HepG2 (cell line): ENCODE measurements around the gene AHCYL1. TPM values are rescaled to one million over a fixed set of nuclear protein-coding genes. Genes with fewer than 3 reads are reported as not detected.

ENCODE experiments used
- ATRX ChIP-seq: sonication (generic); formaldehyde crosslinking; IDR thresholded peaks from 2 replicates; pipeline ENCODE4 v1.4.0; 2020; ENCODE audit warnings: missing genetic modification reagents, borderline replicate concordance
- BRD4 ChIP-seq: sonication (generic); formaldehyde crosslinking; IDR thresholded peaks from 2 replicates; pipeline ENCODE4 v1.4.0; 2020; ENCODE audit warnings: missing genetic modification reagents
- CBX5 ChIP-seq: sonication (generic); formaldehyde crosslinking; IDR thresholded peaks from 2 replicates; pipeline ENCODE4 v1.4.0; 2020; ENCODE audit warnings: missing genetic modification reagents, borderline replicate concordance
- CEBPB ChIP-seq: IDR thresholded peaks from 2 replicates; pipeline ENCODE4 v1.6.1; 2011; ENCODE audit warnings: low read depth, low read length, improper control_type of control experiment, borderline replicate concordance
- HMG20A ChIP-seq: IDR thresholded peaks from 2 replicates; pipeline ENCODE4 v1.6.1; 2016; ENCODE audit warnings: borderline replicate concordance
- KLF12 ChIP-seq: sonication (generic); formaldehyde crosslinking; IDR thresholded peaks from 2 replicates; pipeline ENCODE4 v1.4.0; 2020; ENCODE audit warnings: missing genetic modification reagents, borderline replicate concordance
- MED1 ChIP-seq: sonication (generic); formaldehyde crosslinking; IDR thresholded peaks from 2 replicates; pipeline ENCODE4 v1.4.0; 2020; ENCODE audit warnings: missing genetic modification reagents
- MLLT10 ChIP-seq: sonication (generic); formaldehyde crosslinking; IDR thresholded peaks from 2 replicates; pipeline ENCODE4 v1.4.0; 2020; ENCODE audit warnings: missing genetic modification reagents
- NFE2 ChIP-seq: sonication (generic); formaldehyde crosslinking; IDR thresholded peaks from 2 replicates; pipeline ENCODE4 v1.4.0; 2020; ENCODE audit warnings: missing genetic modification reagents
- POGZ ChIP-seq: sonication (generic); formaldehyde crosslinking; IDR thresholded peaks from 2 replicates; pipeline ENCODE4 v1.4.0; 2020; ENCODE audit warnings: mild to moderate bottlenecking, missing genetic modification reagents
- SIX1 ChIP-seq: sonication (generic); formaldehyde crosslinking; IDR thresholded peaks from 2 replicates; pipeline ENCODE4 v1.4.0; 2020; ENCODE audit warnings: missing genetic modification reagents, borderline replicate concordance
- SMAD1 ChIP-seq: sonication (generic); formaldehyde crosslinking; IDR thresholded peaks from 2 replicates; pipeline ENCODE4 v1.4.0; 2020; ENCODE audit warnings: missing genetic modification reagents, low read depth, mild to moderate bottlenecking, borderline replicate concordance
- SMAD9 ChIP-seq: sonication (generic); formaldehyde crosslinking; IDR thresholded peaks from 2 replicates; pipeline ENCODE4 v1.5.1; 2020; ENCODE audit warnings: mild to moderate bottlenecking, missing genetic modification reagents
- TAF1 ChIP-seq: sonication (generic); formaldehyde crosslinking; IDR thresholded peaks from 2 replicates; pipeline ENCODE4 v1.4.0; 2020; ENCODE audit warnings: missing genetic modification reagents
- ZFP36L1 ChIP-seq: sonication (generic); formaldehyde crosslinking; IDR thresholded peaks from 2 replicates; pipeline ENCODE4 v1.8.0; 2022; ENCODE audit warnings: mild to moderate bottlenecking, missing genetic modification reagents, moderate library complexity
- ZIK1 ChIP-seq: sonication (generic); formaldehyde crosslinking; IDR thresholded peaks from 2 replicates; pipeline ENCODE4 v1.5.0; 2020; ENCODE audit warnings: mild to moderate bottlenecking, low read depth, missing genetic modification reagents, borderline replicate concordance
- ZKSCAN5 ChIP-seq: sonication (generic); formaldehyde crosslinking; IDR thresholded peaks from 2 replicates; pipeline ENCODE4 v1.5.1; 2020; ENCODE audit warnings: mild to moderate bottlenecking, missing genetic modification reagents
- ZKSCAN8 ChIP-seq: IDR thresholded peaks from 2 replicates; pipeline ENCODE4 v1.6.1; 2016; ENCODE audit warnings: borderline replicate concordance, missing genetic modification reagents, missing compliant biosample characterization
- ZNF44 ChIP-seq: sonication (generic); formaldehyde crosslinking; IDR thresholded peaks from 2 replicates; pipeline ENCODE4 v1.5.1; 2020; ENCODE audit warnings: mild to moderate bottlenecking, missing genetic modification reagents
- ZNF546 ChIP-seq: sonication (generic); formaldehyde crosslinking; conservative IDR thresholded peaks from 2 replicates; pipeline ENCODE4 v1.8.1; 2023; ENCODE audit warnings: mild to moderate bottlenecking, missing genetic modification reagents
- ZNF558 ChIP-seq: sonication (generic); formaldehyde crosslinking; IDR thresholded peaks from 2 replicates; pipeline ENCODE4 v1.9.0; 2022; ENCODE audit warnings: mild to moderate bottlenecking, missing genetic modification reagents, borderline replicate concordance
- ZNF629 ChIP-seq: sonication (generic); formaldehyde crosslinking; conservative IDR thresholded peaks from 2 replicates; pipeline ENCODE4 v1.5.0; 2020; ENCODE audit warnings: missing genetic modification reagents
- polyA plus RNA-seq, 8 experiments: library from polyadenylated mRNA; depleted of rRNA in 3 of 8; stranded (reverse) in 7 of 8; unstranded in 1 of 8; fragments of >200 nt; fragmentation: Illumina TruSeq in 4 of 8; extraction: Trizol in 4 of 8; gene quantifications; 2 replicates each; pipeline versions ENCODE4 v1.2.1 to v1.2.3, GENCODE V29; 2011 to 2016; ENCODE audit warnings: low read depth in 4 of 8, missing spikeins in 1 of 8, mixed read lengths in 1 of 8; ENCODE audit not compliant: insufficient read depth in 1 of 8
- total RNA-seq, 5 experiments: library from RNA; depleted of rRNA; stranded (reverse); fragments of >200 nt; fragmentation: Illumina TruSeq; extraction: Trizol; gene quantifications; 2 replicates each; pipeline ENCODE4 v1.2.3, GENCODE V29; 2016; ENCODE audit warnings: low read depth in 1 of 5
- TF ChIP-seq, protein P1 (sequence below): IDR thresholded peaks from 2 replicates; pipeline ENCODE4 v1.6.1; 2016; ENCODE audit warnings: low read depth
- TF ChIP-seq, protein P2 (sequence below): sonication (generic); formaldehyde crosslinking; IDR thresholded peaks from 2 replicates; pipeline ENCODE4 v1.4.0; 2020; ENCODE audit warnings: missing genetic modification reagents

Gene AHCYL1
- total and polyA plus RNA-seq, 2 of the 13 experiments (the other 11 are each of a cell fraction or from before 2014, with no cell fraction given), result 40.9 to 76.3 TPM

- peak; percentile 73; the same call in 1 of the 2 replicates for TF ChIP-seq ZIK1 (CRISPR knock-in tag)
- TF ChIP-seq ATRX (CRISPR knock-in tag), result no peak
- no peak for TF ChIP-seq MLLT10 (CRISPR knock-in tag)
- 0 out of 2 replicates have a peak, but pooled peaks have one; percentile 9 for TF ChIP-seq HMG20A (CRISPR knock-in tag)
- 0 out of 2 replicates have a peak, but pooled peaks have one; percentile 71 for TF ChIP-seq BRD4 (CRISPR knock-in tag)
- no peak for TF ChIP-seq SIX1 (CRISPR knock-in tag)
- TF ChIP-seq CBX5 (CRISPR knock-in tag), result peak; percentile 93; the same call in 1 of the 2 replicates
- no peak for TF ChIP-seq NFE2 (CRISPR knock-in tag)
- TF ChIP-seq SMAD1, result peak; percentile 77; the same call in 1 of the 2 replicates
- peak; percentile 49; the same call in 1 of the 2 replicates for TF ChIP-seq KLF12
- TF ChIP-seq ZNF546 (CRISPR knock-in tag), result peak; percentile 62; the same call in 1 of the 2 replicates
- TF ChIP-seq ZFP36L1 (CRISPR knock-in tag), result peak; percentile 61; the same call in 1 of the 2 replicates
- TF ChIP-seq ZKSCAN8, result peak; percentile 64; the same call in 1 of the 2 replicates
- peak; percentile 81 for TF ChIP-seq MED1 (CRISPR knock-in tag)
- no peak for TF ChIP-seq ZNF629
- TF ChIP-seq TAF1 (CRISPR knock-in tag), result peak; percentile 90
- TF ChIP-seq ZKSCAN5 (CRISPR knock-in tag), result no peak
- peak; percentile 90; the same call in 1 of the 2 replicates for TF ChIP-seq ZNF558 (CRISPR knock-in tag)
- TF ChIP-seq, protein P1, sequence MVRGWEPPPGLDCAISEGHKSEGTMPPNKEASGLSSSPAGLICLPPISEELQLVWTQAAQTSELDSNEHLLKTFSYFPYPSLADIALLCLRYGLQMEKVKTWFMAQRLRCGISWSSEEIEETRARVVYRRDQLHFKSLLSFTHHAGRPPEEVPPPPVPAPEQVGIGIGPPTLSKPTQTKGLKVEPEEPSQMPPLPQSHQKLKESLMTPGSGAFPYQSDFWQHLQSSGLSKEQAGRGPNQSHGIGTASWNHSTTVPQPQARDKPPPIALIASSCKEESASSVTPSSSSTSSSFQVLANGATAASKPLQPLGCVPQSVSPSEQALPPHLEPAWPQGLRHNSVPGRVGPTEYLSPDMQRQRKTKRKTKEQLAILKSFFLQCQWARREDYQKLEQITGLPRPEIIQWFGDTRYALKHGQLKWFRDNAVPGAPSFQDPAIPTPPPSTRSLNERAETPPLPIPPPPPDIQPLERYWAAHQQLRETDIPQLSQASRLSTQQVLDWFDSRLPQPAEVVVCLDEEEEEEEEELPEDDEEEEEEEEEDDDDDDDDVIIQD (CRISPR knock-in tag), result peak; percentile 51; the same call in 1 of the 2 replicates
- no peak for TF ChIP-seq SMAD9
- no peak for TF ChIP-seq CEBPB
- TF ChIP-seq POGZ (CRISPR knock-in tag), result peak; percentile 59
- TF ChIP-seq, protein P2, sequence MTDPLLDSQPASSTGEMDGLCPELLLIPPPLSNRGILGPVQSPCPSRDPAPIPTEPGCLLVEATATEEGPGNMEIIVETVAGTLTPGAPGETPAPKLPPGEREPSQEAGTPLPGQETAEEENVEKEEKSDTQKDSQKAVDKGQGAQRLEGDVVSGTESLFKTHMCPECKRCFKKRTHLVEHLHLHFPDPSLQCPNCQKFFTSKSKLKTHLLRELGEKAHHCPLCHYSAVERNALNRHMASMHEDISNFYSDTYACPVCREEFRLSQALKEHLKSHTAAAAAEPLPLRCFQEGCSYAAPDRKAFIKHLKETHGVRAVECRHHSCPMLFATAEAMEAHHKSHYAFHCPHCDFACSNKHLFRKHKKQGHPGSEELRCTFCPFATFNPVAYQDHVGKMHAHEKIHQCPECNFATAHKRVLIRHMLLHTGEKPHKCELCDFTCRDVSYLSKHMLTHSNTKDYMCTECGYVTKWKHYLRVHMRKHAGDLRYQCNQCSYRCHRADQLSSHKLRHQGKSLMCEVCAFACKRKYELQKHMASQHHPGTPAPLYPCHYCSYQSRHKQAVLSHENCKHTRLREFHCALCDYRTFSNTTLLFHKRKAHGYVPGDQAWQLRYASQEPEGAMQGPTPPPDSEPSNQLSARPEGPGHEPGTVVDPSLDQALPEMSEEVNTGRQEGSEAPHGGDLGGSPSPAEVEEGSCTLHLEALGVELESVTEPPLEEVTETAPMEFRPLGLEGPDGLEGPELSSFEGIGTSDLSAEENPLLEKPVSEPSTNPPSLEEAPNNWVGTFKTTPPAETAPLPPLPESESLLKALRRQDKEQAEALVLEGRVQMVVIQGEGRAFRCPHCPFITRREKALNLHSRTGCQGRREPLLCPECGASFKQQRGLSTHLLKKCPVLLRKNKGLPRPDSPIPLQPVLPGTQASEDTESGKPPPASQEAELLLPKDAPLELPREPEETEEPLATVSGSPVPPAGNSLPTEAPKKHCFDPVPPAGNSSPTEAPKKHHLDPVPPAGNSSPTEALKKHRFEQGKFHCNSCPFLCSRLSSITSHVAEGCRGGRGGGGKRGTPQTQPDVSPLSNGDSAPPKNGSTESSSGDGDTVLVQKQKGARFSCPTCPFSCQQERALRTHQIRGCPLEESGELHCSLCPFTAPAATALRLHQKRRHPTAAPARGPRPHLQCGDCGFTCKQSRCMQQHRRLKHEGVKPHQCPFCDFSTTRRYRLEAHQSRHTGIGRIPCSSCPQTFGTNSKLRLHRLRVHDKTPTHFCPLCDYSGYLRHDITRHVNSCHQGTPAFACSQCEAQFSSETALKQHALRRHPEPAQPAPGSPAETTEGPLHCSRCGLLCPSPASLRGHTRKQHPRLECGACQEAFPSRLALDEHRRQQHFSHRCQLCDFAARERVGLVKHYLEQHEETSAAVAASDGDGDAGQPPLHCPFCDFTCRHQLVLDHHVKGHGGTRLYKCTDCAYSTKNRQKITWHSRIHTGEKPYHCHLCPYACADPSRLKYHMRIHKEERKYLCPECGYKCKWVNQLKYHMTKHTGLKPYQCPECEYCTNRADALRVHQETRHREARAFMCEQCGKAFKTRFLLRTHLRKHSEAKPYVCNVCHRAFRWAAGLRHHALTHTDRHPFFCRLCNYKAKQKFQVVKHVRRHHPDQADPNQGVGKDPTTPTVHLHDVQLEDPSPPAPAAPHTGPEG (CRISPR knock-in tag), result peak; percentile 98
- TF ChIP-seq ZNF44 (CRISPR knock-in tag), result no peak
These were observed at the start of gene AHCYL1 (continued) for GRCh38 chr1:109984456-109985246.
